Vagina (tissue), 2 donors: ENCODE data around the gene ZBTB42.

Experiments
- CTCF ChIP-seq, 3 experiments: fragments of 450-650 bp in 2 of 3; fragments of 200-600 bp in 1 of 3; sonication (generic) in 1 of 3; IDR thresholded peaks; one replicate each; pipeline ENCODE4 v1.5.1; 2017 to 2019; ENCODE audit warnings: antibody characterized with exemption in 3 of 3, mild to moderate bottlenecking in 2 of 3, moderate library complexity in 2 of 3
- POLR2A ChIP-seq, 2 donors: fragments of 450-650 bp; IDR thresholded peaks; one replicate each; pipeline ENCODE4 v1.6.1; 2017; ENCODE audit warnings: antibody characterized with exemption in 2 of 2, mild to moderate bottlenecking in 2 of 2, moderate library complexity in 2 of 2

DNA sequence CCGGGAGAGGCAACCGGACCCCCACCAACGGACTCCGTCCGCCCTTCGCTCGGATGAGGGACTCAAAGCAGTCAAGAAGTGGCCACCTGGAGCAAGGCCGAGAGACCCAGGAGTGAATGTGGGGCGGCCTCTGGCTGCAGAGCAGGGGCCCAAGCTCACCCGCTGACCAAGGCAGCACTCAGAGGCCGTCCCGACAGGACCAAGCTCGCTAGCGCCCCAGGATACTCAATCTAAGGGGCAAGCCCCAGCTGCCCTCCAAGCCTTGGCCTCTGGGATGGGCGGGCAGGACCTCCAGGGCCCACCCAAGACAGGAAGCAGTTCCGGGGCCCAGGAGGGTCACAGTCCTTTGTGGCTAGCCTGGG is 6.3 kb upstream of the ZBTB42 start:
- TF ChIP-seq CTCF (IDR thresholded peaks at IDR 0.05), result no peak
- no peak for TF ChIP-seq POLR2A (IDR thresholded peaks at IDR 0.05)
